ENCODE results near the gene GLCCI1.
"Not testable (repeated sequence)": the region's sequence is repeated elsewhere in the genome, so short reads cannot be mapped to it uniquely, and the experiment has no call there.

GLCCI1 gene

DNA sequence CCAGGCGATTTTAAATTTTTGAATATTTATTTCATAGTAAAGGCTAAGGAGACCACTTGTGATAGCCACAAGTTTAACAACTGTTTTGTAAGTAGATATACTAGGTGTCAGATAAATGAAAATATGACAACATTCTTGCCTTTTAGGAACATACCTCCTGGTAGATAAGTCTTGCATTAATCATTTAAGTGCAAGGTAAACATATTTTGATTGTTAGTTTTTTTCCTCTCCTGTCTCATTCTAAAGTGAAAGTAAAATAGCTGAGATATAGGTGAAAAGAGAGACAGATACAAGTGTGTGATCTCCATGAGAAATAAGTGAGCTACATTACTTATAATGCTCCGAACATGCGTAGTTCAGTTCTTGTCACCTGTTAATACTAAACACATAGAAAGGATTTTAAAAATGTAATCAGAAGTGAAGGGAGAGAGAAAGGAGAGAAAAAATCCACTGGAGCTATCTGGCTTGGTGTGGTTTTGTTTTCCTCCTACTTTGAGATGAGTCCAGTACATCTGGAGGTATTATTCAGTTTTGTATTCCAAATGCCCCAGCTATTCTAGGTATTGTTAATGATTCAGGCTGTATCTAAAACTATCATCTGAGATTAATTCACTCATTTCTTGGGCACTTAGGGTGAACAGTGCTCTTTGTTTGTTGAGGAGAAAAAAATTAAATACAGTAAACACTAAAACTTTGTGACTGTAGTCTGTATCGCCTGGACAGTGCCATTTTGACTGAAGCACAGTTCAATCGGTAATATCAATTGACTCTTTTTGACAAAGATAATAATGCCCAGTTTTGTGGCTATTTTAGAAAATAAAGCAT is 21.2 kb downstream of the GLCCI1 start:
- DNase-seq: no peak

DNA sequence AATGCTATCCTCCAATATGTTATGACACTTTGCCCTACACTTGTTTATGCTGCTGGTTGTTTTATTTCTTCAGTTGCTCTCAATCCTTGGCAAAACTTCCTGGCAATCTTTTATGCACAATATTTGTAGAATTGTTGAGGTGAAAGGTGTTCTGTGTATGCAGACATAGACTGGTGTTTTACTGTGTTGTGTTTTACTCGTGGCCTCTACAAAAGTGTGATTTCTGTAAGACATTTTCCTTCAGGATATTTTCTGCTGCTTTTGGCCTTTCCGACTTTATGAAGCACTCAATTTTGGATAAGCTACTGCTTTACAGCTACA is 21.8 kb downstream of the GLCCI1 start:
- no peak for DNase-seq

DNA sequence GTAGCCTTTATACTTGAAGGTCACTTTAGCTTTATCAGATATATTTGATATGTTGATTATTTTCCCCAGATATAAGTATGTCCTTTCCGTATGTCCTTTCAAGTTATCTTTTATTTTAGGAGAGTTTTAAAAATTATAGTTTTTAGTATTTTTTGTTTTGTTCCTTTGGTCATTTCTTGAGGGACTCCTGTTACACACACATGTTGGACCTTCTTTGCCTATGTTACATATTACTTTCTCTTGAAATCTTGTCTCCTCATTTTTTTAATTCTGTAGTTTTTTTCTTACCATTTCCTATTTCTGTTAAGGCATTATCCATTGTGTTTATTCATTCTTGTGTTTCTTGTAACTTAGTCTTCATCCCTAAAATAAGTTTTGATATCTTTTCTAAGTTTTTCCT is 23.9 kb downstream of the GLCCI1 start:
- no peak for DNase-seq

DNA sequence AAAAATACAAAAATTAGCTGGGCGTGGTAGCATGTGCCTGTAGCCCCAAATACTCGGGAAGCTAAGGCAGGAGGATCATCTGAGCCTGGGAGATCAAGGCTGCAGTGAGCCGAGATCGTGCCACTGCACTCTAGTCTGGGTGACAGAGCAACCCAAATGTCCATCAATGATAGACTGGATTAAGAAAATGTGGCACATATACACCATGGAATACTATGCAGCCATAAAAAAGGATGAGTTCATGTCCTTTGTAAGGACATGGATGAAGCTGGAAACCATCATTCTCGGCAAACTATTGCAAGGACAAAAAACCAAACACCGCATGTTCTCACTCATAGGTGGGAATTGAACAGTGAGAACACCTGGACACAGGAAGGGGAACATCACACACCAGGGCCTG is 26.8 kb downstream of the GLCCI1 start:
- not testable (repeated sequence) for DNase-seq

DNA sequence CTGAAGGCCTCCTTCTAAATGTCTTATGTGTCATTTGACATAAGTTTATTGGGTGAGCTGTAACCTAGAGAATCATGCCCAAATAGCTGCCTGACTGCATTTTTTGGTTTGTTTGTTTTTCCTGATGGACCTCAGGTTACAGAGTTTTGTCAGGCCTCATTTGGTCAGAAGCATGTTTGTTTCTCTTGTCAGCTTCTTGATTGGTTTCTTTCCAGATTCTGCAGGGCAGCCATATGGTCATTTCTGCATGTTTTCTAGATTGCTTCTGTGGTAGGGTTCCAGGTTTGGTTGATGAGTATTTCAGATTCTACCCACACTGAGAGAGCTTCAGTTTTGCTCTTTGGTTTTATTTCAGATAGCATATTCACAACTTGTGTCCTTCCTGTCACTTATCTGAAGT is 28.0 kb downstream of the GLCCI1 start:
- DNase-seq: no peak

DNA sequence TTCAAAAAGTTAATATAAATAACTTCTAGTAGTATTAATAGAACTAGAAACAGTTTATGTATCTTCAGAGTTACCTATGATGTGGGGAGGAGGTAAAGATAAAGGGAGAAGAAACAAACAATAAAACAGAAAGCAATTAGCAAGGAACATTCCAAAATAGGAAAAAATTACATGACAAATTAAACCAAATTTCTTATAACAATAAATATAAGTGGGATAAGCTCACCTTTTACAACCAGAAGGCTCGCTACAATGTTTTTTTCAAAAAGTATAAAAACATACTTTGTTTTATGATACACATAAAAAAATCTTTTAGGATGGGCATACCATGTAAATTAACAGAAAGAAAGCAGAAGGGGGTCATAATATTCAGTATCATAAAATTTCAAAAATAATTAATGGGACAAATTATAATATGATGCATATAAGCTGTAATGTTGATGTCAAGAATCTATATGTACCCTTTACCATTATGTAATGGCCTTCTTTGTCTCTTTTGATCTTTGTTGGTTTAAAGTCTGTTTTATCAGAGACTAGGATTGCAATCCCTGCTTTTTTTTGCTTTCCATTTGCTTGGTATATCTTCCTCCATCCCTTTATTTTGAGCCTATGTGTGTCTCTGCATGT is 31.8 kb downstream of the GLCCI1 start:
- no peak for DNase-seq

DNA sequence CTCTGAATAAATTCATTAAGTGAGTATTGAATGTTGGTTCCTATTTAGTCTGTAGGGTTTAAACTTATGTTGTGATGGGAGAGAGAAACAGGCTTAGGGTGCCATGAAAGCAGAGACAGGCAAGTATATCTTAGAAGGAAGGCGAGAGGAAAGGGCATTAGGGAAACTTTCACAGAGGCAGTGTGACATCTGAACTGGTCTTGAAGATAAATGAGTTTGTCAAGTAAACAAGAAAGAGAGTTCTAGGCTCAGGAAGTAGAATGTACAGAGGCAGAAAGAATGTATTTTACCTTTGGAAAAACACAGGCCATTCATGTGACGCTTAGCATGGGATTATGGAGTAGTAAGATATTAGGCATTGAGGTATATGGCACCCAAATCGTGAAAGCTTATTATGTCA is 34.5 kb downstream of the GLCCI1 start:
- no peak for DNase-seq

DNA sequence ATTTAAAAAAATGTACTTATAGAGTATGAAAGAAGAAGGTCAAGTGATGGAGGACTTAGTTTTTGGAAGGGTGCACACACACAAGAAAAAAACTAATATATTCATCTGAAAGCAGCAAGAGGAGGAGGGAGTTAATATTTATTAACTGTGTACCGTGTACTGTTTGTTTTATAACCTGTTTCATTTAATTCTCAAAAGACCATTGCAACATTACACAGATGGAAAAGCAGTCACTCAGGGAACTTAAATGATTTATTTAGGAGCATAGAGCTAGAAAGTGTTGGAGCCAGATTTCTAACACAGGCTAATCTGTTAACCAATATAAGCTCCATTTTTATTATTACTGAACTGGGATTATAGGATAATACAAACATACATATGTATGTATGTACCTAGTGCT is 36.7 kb downstream of the GLCCI1 start:
- DNase-seq: no peak

DNA sequence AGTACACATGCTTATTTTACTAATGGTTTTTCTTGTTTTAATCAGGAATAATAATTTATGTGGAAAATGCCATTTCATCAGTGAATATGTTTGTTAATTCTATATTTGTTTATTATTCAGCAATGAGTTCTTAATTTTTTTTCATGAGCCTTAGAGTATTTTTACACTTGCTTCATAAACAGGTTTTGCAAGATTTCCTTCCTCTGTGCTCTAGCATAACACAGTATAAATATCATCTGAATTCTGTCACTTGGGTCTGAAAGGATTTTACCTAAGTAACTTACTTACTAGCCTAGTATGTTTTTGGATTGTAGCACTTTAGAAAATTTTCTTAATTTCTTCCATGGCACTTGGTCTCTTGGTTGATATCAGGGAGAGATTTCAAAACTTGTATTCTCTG is 45.8 kb downstream of the GLCCI1 start:
- no peak for DNase-seq

DNA sequence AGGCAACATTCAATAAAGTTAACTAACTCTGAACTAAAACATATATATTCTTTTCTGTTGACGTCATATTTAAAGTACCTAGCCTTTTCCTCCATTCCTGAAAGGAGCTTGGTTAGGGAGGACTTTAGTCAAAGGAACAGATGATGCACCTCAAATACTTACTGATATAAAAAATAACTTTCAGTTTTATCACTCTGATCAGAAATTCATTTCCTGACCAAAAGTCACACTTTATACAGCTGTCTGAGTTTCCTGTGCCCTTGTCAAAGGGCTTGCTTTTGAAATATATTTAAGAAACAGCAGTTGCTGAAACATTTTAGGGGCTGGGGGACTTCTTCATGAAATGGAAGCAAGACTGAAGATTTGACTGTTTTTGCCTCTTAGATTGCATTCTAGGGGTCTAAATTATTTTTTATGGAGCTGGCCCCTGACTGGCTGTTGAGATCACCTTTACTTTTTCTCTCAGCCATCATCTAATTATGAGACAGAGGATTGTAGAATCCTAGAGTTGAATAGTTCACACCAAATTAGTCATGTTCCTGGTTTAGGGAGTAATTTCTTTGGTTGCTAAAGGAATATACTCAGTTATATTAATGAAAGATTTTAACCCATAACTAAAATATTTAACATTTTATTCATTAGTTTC is 46.6 kb downstream of the GLCCI1 start:
- no peak for DNase-seq

DNA sequence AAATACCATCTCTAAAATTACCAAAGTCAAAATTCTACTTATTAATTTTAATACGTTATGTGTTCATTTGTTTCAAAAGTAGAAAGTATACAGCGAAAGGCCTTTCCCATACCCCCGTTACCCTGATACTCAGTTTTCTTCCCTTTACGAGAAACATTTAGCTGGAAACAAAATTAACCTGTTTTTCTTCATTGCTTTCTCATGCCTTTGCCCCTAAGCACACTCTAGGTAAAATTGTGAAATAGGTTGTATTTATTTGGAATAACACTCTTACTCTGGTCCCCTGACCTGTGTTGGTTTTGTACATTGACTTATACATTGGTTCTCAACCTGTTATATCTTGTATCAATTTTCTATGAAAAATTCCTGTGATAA is 47.1 kb downstream of the GLCCI1 start:
- no peak for DNase-seq

DNA sequence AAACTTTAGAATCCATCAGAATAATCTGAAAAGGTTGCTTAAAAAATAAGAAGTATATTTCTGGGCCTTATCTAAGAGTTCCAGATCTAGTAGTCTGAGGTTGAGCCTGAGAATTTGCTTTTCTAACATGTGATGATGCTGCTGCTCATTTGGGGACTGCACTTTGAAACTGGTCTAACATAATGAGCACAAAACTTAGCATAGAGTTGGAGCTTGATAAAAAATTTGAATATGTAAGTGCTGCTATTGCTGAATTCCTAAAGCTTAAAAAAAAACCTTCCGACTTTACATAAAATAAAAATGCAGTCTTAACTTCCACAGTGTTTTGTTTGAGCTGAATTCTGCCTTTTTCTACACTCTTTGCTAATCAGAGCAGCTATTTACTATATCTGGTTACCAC is 48.8 kb downstream of the GLCCI1 start:
- no peak for DNase-seq

DNA sequence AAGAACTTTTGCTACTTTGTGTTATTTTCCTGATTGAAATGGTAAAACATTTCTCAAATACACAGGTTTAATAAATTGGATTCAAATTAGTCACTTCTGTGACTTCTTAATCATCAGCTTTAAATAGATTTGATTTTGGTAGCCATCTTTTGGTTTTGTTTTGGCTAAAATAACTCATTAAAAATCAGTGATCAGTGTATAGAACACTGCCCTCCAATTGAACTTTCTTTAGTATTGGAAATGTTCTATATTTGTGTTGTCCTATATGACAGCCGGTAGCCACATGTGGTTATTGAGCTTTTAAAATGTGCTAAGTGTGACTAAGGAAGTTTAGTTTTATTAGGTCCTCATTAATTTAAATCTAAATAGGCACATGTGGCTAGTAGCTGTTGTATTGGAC is 50.4 kb downstream of the GLCCI1 start:
- DNase-seq: no peak

DNA sequence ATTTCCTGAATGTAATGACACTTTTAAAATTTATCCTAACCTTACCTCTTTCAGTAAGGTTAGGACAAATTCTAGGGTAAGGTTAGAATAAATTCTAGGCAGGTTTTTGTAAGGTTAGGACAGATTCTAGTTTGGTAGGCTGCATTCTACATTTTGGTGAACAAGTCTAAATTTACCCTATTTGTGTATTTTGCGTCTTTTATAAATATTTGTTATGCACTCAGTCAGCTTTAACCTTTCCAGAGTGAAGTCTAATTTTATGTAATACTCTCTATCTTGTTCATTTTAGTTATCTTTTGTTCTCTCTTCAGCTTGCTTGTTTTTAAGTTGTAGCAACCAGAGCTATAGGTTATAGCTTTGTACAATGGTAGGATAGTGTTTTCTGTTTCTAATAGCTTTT is 54.0 kb downstream of the GLCCI1 start:
- no peak for DNase-seq

DNA sequence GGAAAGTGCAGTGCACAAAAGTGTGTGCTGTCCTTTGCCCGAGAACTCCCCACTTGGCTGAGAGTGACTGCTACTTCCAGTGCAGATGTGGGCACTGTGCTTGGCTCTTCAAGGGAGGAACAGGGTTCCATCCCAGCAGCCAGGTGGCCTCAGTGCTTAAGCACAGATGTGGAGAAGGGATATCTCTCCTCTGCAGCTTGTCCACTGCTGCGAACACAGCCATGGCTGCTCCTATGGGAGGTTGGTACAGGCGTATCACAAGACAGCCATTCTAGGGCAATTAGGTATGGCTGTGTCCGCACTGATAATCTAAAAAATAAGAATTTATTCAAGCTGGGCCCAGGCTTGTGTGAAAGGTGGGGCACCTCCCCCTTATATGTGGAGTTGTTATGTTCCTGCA is 66.6 kb downstream of the GLCCI1 start:
- no peak for DNase-seq

DNA sequence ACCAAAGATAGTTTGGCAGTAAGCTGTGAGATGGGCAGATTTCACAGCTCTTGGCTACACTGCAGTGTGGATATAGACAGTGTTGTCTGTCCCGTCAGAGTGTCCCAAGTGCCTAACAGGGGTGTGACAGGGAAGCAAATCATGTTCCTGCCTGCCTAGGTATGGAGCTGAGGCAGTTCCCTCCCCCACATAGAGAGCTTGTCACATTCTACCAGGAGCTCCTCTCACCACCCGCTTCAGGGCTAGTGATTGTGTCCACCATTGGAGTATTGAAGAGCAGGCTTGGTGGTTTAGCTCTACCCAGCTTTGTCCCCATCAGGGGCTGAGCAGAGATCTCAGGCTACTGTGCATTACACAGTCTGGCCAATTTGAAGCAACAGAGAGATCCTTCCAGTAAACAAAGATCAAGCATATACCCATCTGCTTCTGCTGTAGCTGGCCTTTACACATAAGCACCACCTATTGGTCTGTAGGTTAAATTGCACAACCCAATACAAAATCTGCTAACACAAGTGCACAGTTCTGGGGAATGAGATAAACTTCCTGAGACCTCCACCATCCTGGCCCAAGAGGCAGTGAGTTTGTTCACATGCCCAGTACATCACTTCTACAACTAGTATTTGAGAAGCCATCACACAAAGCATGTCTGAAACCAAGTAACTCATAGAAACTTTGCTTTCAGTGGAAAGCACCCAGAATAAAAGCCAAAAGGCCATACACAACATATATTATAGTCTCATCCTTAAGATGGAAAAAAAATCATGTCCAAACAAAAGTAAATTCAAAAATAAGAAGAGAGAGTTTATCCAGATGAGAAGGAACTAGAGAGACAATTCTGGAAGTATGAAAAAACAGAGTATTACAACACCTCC is 67.3 kb downstream of the GLCCI1 start:
- DNase-seq: no peak

DNA sequence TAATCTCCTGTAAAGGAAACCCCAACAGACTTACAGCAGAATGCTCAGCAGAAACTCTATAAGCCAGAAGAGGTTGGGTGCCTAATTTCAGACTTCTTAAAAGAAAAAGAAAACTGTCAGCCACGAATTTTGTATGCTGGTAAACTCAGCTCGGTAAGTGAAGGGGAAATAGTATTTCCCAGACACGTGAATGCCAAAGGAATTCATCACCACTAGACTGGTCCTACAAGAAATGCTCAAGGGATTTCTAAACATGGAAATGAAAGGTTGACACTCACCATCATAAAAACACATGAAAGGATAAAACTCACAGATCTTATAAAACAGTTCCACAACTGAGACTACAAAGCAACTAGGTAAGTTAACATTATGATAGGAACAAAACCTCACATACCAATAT is 68.6 kb downstream of the GLCCI1 start:
- no peak for DNase-seq

DNA sequence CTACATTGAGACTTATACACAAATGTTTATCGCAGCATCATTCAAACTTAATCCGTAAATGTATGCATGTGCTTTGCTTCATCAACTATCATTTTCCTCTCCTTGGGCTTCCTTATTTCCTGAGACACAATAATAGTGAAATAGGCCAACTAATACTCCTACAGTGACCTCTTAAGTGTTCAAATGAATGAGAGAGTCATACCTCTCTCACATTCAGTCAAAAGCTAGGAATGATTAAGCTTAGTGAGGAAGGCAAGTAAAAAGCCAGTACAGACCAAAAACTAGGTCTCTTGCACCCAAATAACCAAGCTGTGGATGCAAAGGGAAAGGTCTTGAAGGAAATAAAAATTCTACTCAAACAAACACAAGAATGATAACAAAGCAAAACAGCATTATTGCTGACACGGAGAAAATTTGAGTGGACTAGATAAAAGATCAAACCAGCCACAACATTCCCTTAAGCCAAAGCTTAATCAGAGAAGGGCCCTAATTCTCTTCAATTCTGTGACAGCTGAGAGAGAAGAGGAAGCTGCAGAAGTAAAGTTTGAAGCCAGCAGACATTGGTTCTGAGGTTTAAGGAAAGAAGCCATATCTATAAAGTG is 72.3 kb downstream of the GLCCI1 start:
- DNase-seq: no peak

DNA sequence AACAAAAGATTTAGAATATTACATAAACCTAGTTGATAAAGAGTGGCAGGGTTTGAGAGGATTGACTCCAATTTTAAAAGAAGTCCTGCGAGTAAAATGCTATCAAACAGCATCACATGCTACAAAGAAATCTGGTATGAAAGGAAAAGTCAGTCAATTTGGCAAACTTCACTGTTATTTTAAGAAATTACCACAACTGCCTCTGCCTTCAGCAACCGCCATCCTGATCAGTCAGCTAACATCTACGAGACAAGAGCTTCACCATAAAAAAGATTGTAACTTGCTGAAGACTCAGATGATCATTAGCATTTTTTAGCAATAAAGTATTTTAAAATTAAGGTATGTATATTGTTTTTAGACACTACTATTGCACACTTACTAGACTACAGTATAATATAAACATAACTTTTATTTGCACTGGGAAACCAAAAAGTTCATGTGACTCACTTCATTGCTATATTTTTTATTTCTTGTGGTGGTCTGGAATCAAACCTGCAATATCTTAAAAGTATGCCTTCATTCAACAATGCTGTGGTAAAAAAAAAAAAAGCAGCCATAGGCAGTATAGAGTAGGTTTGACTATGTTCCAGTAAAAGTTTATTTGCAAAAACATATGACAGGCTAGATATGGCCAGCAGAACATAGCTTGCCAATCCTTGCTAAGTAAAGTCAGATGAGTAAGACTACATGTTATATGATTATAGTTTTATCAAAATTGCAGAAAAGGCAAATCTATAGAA is 74.4 kb downstream of the GLCCI1 start:
- DNase-seq: no peak

DNA sequence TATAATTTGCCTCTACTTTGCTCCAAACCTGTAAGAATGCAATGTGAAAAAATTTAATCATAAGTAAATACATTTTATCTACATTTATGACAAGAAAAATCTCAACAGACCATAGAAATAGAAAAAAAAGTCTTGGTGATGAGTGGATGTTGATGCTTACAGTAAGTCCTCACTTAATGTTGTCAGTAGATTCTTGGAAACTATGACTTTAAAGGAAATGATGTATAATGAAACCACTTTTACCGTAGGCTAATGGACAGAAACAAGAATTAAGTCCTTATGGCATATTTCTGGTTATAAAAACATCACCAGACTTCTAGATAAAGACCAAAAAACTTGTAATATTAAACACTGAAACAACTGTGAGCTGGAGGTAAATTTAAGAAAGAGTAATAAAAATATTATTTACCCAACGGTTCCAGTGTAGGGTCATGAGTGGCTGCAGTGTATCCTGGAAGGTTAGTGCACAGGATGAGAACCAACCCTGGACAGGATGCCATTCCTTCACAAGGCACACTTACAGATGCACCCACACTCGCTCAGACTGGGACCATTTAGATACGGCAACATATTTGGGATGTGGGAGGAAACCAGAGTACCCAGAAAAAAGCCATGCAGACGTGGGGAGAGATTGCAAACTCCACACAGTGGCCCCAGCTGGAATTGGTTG is 76.3 kb downstream of the GLCCI1 start:
- DNase-seq: no peak

All from amygdala (tissue), 56 donors.